AG09309 (cell line): ENCODE results near the gene GIMAP1.

Source experiments
- DNase-seq: peaks from one replicate; pipeline ENCODE4 v3.0.0-alpha.2; 2010; ENCODE audit warnings: low read depth
- H3K4me3 ChIP-seq: 2 replicates; pipeline ENCODE4 v1.5.1; 2011; ENCODE audit warnings: mild to moderate bottlenecking, low read depth, low read length, moderate library complexity; ENCODE audit not compliant: control insufficient read depth
- TF ChIP-seq, protein P1 (sequence below): IDR thresholded peaks from 2 replicates; pipeline ENCODE4 v1.5.1; 2011; ENCODE audit warnings: mild to moderate bottlenecking, low read depth, low read length, inconsistent platforms; ENCODE audit not compliant: insufficient read depth, control insufficient read depth; ENCODE audit errors: missing control alignments

GIMAP1 gene

GRCh38 chr7:150732786-150733481 is 16.5 kb downstream of the GIMAP1 start:
- TF ChIP-seq, protein P1, sequence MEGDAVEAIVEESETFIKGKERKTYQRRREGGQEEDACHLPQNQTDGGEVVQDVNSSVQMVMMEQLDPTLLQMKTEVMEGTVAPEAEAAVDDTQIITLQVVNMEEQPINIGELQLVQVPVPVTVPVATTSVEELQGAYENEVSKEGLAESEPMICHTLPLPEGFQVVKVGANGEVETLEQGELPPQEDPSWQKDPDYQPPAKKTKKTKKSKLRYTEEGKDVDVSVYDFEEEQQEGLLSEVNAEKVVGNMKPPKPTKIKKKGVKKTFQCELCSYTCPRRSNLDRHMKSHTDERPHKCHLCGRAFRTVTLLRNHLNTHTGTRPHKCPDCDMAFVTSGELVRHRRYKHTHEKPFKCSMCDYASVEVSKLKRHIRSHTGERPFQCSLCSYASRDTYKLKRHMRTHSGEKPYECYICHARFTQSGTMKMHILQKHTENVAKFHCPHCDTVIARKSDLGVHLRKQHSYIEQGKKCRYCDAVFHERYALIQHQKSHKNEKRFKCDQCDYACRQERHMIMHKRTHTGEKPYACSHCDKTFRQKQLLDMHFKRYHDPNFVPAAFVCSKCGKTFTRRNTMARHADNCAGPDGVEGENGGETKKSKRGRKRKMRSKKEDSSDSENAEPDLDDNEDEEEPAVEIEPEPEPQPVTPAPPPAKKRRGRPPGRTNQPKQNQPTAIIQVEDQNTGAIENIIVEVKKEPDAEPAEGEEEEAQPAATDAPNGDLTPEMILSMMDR, result no peak
- H3K4me3 ChIP-seq, result no peak overlapping the region
- DNase-seq, result no peak

DNA sequence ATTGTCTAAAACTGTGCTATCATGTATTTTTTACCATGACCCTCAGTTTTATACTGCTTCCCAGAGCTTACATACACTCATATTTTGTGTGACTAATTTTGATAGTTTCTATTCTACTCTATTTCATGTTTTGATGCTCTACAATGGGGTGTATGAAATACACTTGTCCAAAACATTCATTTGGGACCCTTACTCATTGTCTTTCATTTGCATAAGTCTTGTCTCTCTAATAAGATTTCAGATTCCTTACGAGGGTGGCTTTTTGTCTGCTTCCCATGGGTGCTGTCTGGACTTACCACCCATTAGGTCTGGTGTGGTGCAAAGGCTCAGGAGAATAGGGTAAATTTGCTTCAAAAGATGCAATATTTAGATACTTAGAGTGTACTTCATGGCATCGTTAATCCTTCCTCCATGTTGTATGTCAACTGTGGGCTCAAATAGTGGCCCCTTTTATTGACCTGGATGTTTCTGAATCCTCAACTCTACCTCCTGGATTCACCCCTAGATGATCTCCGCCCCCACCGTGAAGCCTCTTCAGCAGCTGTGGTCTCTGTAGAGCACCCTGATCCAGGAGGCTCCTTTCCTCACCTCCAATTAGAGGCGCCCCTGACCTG is 17.2 kb downstream of the GIMAP1 start:
- TF ChIP-seq, protein P1, result no peak
- no peak for DNase-seq

GRCh38 chr7:150734254-150734653 is 17.8 kb downstream of the GIMAP1 start:
- no peak overlapping the region for H3K4me3 ChIP-seq
- TF ChIP-seq, protein P1, result no peak
- no peak for DNase-seq

More for the DNA sequence above, 17.2 kb downstream of the GIMAP1 start:
- no peak overlapping the region for H3K4me3 ChIP-seq

DNA sequence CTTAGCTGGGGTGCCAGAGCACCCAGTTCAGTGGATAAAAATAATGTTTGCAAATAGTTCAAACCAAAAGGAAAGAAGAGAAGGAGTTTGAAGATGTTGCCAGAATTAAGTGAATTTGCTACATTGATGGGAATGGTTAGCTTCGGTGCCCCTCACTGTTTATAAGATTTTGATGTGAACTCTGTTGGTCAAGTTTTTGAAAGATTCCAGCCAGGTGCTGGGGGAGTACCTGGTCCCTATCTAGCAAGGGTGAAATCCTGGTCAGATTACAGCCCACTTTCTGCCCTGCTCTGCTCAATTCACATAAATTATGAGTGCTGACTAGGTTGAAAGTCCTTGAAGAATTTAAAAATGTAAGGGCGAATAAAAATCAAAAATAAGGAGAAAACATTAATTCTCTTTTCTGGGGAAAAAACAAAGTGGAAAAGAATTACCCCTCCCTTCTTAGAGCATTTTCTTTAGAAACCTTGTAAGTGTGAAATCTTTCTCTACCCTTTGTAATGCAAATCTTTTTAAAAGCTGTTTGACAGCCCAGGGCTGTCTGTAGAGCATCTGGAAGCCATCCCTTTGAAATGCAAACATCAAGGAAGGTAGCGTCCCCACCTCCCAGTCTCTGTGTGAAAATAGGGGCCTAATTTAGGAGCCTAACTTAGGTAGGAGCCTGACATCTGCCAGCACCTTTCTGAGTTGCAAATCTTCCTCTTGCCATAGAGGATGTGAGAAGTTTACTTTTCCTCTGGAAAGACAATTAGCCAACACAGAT is 19.4 kb downstream of the GIMAP1 start:
- no peak overlapping the region for H3K4me3 ChIP-seq
- no peak for DNase-seq
- TF ChIP-seq, protein P1, result no peak

DNA sequence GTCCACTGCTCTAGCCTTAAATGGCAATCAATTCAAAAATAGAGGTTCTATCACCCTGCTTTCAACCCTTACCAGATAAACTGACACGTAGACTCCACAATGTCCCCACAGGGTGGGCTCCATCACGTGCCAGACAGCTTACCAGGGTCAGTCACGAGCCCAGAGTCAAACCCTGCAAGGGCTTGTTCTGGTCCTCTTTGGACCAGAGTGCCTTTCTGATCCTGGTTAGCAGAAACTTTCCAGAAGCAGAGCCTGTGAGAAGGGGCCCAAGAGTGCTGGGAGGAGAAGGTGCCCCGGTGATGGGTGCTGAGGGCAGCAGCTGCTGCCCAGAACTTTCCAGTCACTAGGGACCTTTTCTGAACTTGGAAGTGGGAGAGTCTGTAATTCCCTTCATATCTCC is 20.5 kb downstream of the GIMAP1 start:
- H3K4me3 ChIP-seq, result no peak overlapping the region
- TF ChIP-seq, protein P1, result no peak
- DNase-seq, result no peak

- TF ChIP-seq, protein P1, result no peak
- H3K4me3 ChIP-seq, result no peak within 1 kb of the TSS
- DNase-seq, result no peak
These were observed 21.0 kb downstream of the GIMAP1 start, which contains the start of gene GIMAP5 for GRCh38 chr7:150737265-150738055. TSS of gene GIMAP5 (plus strand) at chr7:150737418. CDS start at chr7:150740885, 3,467 bp downstream.
